NCI-H345 (cell line): ENCODE data around the gene TULP4.
"Not testable (repeated sequence)": the region's sequence is repeated elsewhere in the genome, so short reads cannot be mapped to it uniquely, and the experiment has no call there.

Experiments
- DNase-seq: peaks from one replicate; lab custom pipeline; 2025; lab: John Stamatoyannopoulos, UW

TULP4 gene

GRCh38 chr6:158328952-158329351, 16.7 kb downstream of the TULP4 start:
- no peak for DNase-seq

GRCh38 chr6:158329531-158329930, 17.3 kb downstream of the TULP4 start:
- DNase-seq, result no peak

- DNase-seq, result no peak
These were observed 17.8 kb downstream of the TULP4 start for GRCh38 chr6:158330016-158330415.

- DNase-seq, result no peak
These were observed 20.0 kb downstream of the TULP4 start for GRCh38 chr6:158332237-158332636.

- no peak for DNase-seq
These were observed 20.8 kb downstream of the TULP4 start for GRCh38 chr6:158333094-158333493.

GRCh38 chr6:158334534-158334933, 22.3 kb downstream of the TULP4 start:
- DNase-seq, result no peak

GRCh38 chr6:158337332-158337731, 25.1 kb downstream of the TULP4 start:
- no peak for DNase-seq

GRCh38 chr6:158338311-158339112, 26.2 kb downstream of the TULP4 start:
- no peak for DNase-seq

GRCh38 chr6:158339197-158339596, 26.9 kb downstream of the TULP4 start:
- not testable (repeated sequence) for DNase-seq

- DNase-seq, result no peak
These were observed 28.0 kb downstream of the TULP4 start for GRCh38 chr6:158340252-158340651.

GRCh38 chr6:158344534-158344933, 32.3 kb downstream of the TULP4 start:
- DNase-seq, result no peak

GRCh38 chr6:158345444-158345843, 33.2 kb downstream of the TULP4 start:
- not testable (repeated sequence) for DNase-seq

- no peak for DNase-seq
These were observed 35.1 kb downstream of the TULP4 start for GRCh38 chr6:158347335-158347734.

GRCh38 chr6:158348737-158349504, 36.7 kb downstream of the TULP4 start:
- not testable (repeated sequence) for DNase-seq

GRCh38 chr6:158349505-158350275, 37.4 kb downstream of the TULP4 start:
- not testable (repeated sequence) for DNase-seq

- DNase-seq, result not testable (repeated sequence)
These were observed 38.5 kb downstream of the TULP4 start for GRCh38 chr6:158350731-158351130.

GRCh38 chr6:158353883-158354877, 41.9 kb downstream of the TULP4 start:
- no peak for DNase-seq

- no peak for DNase-seq
These were observed 44.6 kb downstream of the TULP4 start for GRCh38 chr6:158356586-158357546.

- no peak for DNase-seq
These were observed 45.4 kb downstream of the TULP4 start for GRCh38 chr6:158357570-158358216.
